HG02973 (cell line): ENCODE results near the gene HSD17B11.
"Not testable (repeated sequence)": the region's sequence is repeated elsewhere in the genome, so short reads cannot be mapped to it uniquely, and the experiment has no call there.

Source experiments
- ATAC-seq: cut with Tn5 transposase; IDR thresholded peaks from one replicate; pipeline ENCODE4 v1.9.1; 2021; ENCODE audit warnings: moderate library complexity; ENCODE audit not compliant: unreplicated experiment

Gene HSD17B11

GRCh38 chr4:87310691-87311335 lies 80.2 kb downstream of the HSD17B11 start:
- no peak for ATAC-seq

GRCh38 chr4:87309625-87310024 lies 81.4 kb downstream of the HSD17B11 start:
- no peak for ATAC-seq

DNA sequence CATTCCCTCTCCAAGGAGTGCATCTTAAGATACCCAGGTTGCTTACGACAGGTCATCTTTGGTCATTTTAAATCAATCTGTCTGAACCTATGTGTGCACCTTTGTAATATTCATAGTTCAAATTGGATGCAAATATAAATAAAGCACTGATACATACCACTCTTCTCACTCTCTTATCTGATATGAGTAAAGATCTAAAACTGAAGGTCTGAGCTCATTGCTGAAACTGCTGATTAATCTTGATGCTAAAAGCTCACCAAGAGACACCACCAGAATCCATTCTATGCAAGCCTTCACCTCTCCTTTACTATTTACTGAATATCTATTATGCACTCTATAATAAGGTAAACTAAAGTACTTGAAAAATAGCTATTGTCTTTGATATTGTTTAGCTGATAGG lies 84.9 kb downstream of the HSD17B11 start:
- ATAC-seq = no peak

GRCh38 chr4:87305562-87305961 lies 85.4 kb downstream of the HSD17B11 start:
- no peak for ATAC-seq

GRCh38 chr4:87304745-87305432 lies 86.1 kb downstream of the HSD17B11 start:
- no peak for ATAC-seq

GRCh38 chr4:87299898-87300297 lies 91.1 kb downstream of the HSD17B11 start:
- ATAC-seq = no peak

GRCh38 chr4:87298362-87298761 lies 92.6 kb downstream of the HSD17B11 start:
- no peak for ATAC-seq

DNA sequence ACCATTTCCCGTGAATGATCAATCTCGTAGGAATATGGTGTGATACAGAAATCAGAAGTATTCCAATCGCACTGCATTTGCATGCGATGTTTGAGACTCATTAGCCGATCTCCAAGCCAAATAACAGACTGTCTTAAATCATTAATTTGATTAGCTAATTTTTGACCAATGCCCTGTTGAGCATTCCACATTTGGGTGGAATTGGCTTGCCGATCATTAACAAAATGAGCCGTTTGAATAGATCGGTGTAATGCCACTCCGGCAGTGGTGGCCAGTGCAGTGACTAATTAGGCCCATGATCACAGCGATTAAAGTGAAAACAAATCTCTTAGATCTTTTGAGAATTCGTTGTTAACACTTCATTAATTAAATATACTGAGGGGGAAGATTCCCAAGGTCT lies 96.1 kb downstream of the HSD17B11 start:
- not testable (repeated sequence) for ATAC-seq

- not testable (repeated sequence) for ATAC-seq
Observed at GRCh38 chr4:87293889-87294288, 97.1 kb downstream of the HSD17B11 start.

DNA sequence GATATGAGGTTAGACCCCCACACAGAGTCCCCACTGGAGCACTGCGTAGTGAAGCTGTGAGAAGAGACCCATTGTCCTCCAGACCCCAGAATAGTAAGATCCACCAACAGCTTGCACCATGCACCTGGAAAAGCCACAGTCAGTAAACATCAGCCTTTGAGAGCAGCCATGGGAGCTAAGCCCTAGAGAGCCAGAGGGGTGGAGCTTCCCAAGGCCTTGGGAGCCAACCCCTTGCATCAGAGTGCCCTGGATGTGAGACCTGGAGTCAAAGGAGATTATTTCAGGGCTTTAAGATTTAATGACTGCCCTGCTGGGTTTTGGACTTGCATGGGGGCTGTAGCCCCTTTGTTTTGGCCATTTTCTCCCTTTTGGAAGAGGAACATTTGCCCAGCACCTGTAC lies 104.0 kb downstream of the HSD17B11 start:
- no peak for ATAC-seq
